ENCODE results near the gene RAB40C. TPM values are rescaled to one million over a fixed set of nuclear protein-coding genes. Genes with fewer than 3 reads are reported as not detected.

The RAB40C gene
- total and polyA plus RNA-seq, 4 donors = 6.1 to 11.0 (median 9.2) TPM

DNA sequence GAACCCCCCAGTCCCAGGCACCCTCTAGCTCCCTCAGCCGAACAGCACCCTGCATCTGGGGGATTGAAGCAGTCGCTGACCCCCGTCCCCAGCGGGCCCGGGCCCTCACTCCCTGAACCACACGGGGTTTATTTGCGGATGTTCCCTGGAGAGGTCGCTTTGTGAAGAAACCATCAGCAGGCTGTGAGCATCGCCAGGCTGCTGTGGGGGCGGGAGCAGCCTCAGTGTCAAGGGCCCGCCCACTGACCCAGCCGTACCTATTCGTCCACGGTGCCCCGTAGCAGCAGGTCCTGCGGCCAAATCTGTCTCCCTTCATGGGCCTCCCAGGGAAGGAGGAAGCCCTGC is 6.4 kb upstream of the RAB40C start (continued):
- no peak for TF ChIP-seq ZBTB33 (IDR thresholded peaks at IDR 0.05)

- TF ChIP-seq CTCF (IDR thresholded peaks at IDR 0.05; ENCODE audit: low read depth, low read length, missing input control) (no peak), YY1 (IDR thresholded peaks at IDR 0.05) (no peak), NR2F2 (IDR thresholded peaks at IDR 0.05) (no peak), FOXA1 (IDR thresholded peaks at IDR 0.05) (no peak), RXRA (IDR thresholded peaks at IDR 0.05) (no peak), SP1 (IDR thresholded peaks at IDR 0.05) (no peak), HNF4A (conservative IDR thresholded peaks at IDR 0.05) (no peak), TAF1 (conservative IDR thresholded peaks at IDR 0.05) (no peak), MAX (IDR thresholded peaks at IDR 0.05) (no peak), EGR1 (IDR thresholded peaks at IDR 0.05; ENCODE audit: low read depth in 2 of 2) (no peak), HNF4G (IDR thresholded peaks at IDR 0.05) (no peak)
- peaks cover 14 to 50% (median 39%) of the 10 kb centered on the region in 4 donors for H3K4me1 ChIP-seq (ENCODE audit: control insufficient read depth in 4 of 4, insufficient read depth in 4 of 4, low read length in 3 of 4)
- H3K9ac ChIP-seq (ENCODE audit: low read depth in 1 of 2, low read length in 2 of 2) = no peak overlapping the region
- WGBS = 65% methylated on average over 38 of the region's 38 CpGs
- H3K36me3 ChIP-seq (ENCODE audit: control insufficient read depth in 4 of 4, insufficient read depth in 3 of 4, low read depth in 1 of 4, low read length in 3 of 4) = no peaks in the 10 kb centered on the region
- H3K27me3 ChIP-seq (ENCODE audit: control insufficient read depth in 4 of 4, insufficient read depth in 4 of 4, low read length in 3 of 4) = no peaks in the 10 kb centered on the region
- H3K9me3 ChIP-seq (ENCODE audit: control insufficient read depth in 4 of 4, low read length in 3 of 4) = no peaks in the 10 kb centered on the region
- peak overlapping the region in 1 of 2 donors; percentile 34 for H3K27ac ChIP-seq (ENCODE audit: low read depth in 1 of 2, low read length in 2 of 2)
- no peak for DNase-seq (ENCODE audit: low spot score)
- no peak overlapping the region for H3K4me3 ChIP-seq (ENCODE audit: low read depth in 1 of 3, low read length in 3 of 3)
These were observed 5.9 kb upstream of the RAB40C start for GRCh38 chr16:583815-584591.

DNA sequence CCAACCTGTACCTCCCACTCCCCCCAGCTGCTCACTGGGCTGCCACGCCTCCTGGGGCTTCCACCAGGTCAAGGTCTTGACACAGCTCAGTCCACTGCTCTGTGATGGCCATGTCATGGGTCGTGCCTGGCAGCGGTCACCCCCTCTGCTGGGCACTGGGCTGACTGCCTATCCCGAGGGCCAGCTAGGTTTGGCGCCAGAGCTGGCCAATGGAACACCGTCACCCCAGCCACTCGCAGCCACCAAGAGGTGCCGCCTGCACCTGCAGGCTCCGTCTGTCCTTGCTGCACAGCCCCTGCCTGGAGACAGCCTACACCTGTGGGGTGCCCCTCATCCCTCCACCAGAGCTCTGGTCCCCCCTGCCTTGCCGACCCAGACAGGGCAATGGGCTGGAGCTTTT is 4.5 kb upstream of the RAB40C start:
- Histone ChIP-seq H3K4me3 (ENCODE audit: low read depth in 1 of 3, low read length in 3 of 3) (no peak overlapping the region), H3K9me3 (ENCODE audit: control insufficient read depth in 4 of 4, low read length in 3 of 4) (no peaks in the 10 kb centered on the region), H3K9ac (ENCODE audit: low read depth in 1 of 2, low read length in 2 of 2) (no peak overlapping the region), H3K27ac (ENCODE audit: low read depth in 1 of 2, low read length in 2 of 2) (no peak overlapping the region), H3K36me3 (ENCODE audit: control insufficient read depth in 4 of 4, insufficient read depth in 3 of 4, low read depth in 1 of 4, low read length in 3 of 4) (no peaks in the 10 kb centered on the region), H3K4me1 (ENCODE audit: control insufficient read depth in 4 of 4, insufficient read depth in 4 of 4, low read length in 3 of 4) (peaks cover 14 to 50% (median 38%) of the 10 kb centered on the region in 4 donors), H3K27me3 (ENCODE audit: control insufficient read depth in 4 of 4, insufficient read depth in 4 of 4, low read length in 3 of 4) (no peaks in the 10 kb centered on the region)
- WGBS = 11% methylated on average over 10 of the region's 10 CpGs
- DNase-seq (ENCODE audit: low spot score) = no peak
- TF ChIP-seq ZBTB33 (IDR thresholded peaks at IDR 0.05) (no peak), CTCF (IDR thresholded peaks at IDR 0.05; ENCODE audit: low read depth, low read length, missing input control) (peak; percentile 32), JUND (IDR thresholded peaks at IDR 0.05) (no peak), SP1 (IDR thresholded peaks at IDR 0.05) (no peak), FOXA2 (IDR thresholded peaks at IDR 0.05) (no peak), TAF1 (conservative IDR thresholded peaks at IDR 0.05) (no peak), FOXA1 (IDR thresholded peaks at IDR 0.05) (no peak), RXRA (IDR thresholded peaks at IDR 0.05) (peak; percentile 50 to 61), HNF4G (IDR thresholded peaks at IDR 0.05) (no peak), GABPA (IDR thresholded peaks at IDR 0.05 in 1 of 2, conservative IDR thresholded peaks at IDR 0.05 in 1 of 2) (no peak)
- TF ChIP-seq, protein P1, sequence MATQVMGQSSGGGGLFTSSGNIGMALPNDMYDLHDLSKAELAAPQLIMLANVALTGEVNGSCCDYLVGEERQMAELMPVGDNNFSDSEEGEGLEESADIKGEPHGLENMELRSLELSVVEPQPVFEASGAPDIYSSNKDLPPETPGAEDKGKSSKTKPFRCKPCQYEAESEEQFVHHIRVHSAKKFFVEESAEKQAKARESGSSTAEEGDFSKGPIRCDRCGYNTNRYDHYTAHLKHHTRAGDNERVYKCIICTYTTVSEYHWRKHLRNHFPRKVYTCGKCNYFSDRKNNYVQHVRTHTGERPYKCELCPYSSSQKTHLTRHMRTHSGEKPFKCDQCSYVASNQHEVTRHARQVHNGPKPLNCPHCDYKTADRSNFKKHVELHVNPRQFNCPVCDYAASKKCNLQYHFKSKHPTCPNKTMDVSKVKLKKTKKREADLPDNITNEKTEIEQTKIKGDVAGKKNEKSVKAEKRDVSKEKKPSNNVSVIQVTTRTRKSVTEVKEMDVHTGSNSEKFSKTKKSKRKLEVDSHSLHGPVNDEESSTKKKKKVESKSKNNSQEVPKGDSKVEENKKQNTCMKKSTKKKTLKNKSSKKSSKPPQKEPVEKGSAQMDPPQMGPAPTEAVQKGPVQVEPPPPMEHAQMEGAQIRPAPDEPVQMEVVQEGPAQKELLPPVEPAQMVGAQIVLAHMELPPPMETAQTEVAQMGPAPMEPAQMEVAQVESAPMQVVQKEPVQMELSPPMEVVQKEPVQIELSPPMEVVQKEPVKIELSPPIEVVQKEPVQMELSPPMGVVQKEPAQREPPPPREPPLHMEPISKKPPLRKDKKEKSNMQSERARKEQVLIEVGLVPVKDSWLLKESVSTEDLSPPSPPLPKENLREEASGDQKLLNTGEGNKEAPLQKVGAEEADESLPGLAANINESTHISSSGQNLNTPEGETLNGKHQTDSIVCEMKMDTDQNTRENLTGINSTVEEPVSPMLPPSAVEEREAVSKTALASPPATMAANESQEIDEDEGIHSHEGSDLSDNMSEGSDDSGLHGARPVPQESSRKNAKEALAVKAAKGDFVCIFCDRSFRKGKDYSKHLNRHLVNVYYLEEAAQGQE (IDR thresholded peaks at IDR 0.05) = no peak
- TF ChIP-seq, protein P2, sequence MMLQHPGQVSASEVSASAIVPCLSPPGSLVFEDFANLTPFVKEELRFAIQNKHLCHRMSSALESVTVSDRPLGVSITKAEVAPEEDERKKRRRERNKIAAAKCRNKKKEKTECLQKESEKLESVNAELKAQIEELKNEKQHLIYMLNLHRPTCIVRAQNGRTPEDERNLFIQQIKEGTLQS (IDR thresholded peaks at IDR 0.05) = no peak

Data from liver (tissue), 9 donors.